GM21737 (cell line): ENCODE results near the gene INPP5A.
"Not testable (repeated sequence)": the region's sequence is repeated elsewhere in the genome, so short reads cannot be mapped to it uniquely, and the experiment has no call there.

ENCODE experiments used
- ATAC-seq: cut with Tn5 transposase; IDR thresholded peaks from one replicate; pipeline ENCODE4 v1.9.1; 2021; ENCODE audit warnings: mild to moderate bottlenecking, moderate library complexity; ENCODE audit not compliant: unreplicated experiment

Gene INPP5A

DNA sequence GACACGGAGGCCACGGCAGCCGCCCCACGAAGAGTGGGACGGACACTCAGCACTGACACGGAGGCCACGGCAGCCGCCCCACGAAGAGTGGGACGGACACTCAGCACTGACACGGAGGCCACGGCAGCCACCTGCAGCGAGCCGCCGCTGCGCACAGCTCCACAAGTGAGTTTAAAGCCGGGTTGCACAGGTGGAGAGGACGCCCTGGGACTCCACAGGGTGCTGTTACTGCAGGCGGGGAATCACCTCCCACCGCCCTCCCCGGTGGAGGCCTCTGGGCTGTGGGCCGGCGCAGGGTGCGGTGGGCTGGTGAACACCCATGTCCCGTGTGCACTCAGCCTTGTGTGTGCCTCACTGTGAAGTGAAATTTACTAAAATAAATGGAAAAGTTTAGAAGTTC lies 235.2 kb downstream of the INPP5A start:
- ATAC-seq, result not testable (repeated sequence)

DNA sequence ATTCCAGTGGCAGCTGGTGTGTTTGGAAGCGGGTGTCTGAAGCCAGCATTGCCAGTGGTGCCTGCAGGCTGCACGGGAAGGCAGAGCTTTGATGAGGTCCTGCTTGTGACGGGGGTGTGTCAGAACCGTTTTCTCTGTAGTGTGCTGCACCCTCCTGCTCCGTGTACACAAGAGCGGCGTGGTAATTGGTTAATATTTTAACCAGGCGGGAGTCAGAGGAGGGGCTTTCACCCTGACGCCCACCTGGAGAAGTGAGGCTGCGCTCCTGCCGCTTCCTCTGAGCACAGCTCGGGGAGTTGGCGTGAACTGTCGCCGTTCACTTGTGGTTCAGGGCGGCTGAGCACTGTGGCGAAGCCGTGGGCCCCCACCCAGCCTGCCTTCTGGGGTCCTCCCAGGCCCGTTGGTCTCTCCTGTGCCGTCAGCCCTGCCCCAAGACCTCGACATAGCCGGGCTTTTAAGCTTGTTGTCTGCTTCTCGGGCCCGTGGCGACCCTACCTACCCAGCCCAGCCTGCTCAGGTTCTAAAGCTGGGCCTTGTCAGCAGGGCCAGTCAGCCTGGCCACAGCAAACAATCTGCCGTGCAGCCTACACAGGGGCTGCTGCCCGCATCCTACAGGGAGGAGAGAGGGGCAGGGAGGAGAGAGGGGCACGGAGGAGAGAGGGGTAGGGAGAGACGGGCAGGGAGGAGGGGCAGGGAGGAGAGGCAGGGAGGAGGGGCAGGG lies 236.8 kb downstream of the INPP5A start:
- ATAC-seq, result no peak

DNA sequence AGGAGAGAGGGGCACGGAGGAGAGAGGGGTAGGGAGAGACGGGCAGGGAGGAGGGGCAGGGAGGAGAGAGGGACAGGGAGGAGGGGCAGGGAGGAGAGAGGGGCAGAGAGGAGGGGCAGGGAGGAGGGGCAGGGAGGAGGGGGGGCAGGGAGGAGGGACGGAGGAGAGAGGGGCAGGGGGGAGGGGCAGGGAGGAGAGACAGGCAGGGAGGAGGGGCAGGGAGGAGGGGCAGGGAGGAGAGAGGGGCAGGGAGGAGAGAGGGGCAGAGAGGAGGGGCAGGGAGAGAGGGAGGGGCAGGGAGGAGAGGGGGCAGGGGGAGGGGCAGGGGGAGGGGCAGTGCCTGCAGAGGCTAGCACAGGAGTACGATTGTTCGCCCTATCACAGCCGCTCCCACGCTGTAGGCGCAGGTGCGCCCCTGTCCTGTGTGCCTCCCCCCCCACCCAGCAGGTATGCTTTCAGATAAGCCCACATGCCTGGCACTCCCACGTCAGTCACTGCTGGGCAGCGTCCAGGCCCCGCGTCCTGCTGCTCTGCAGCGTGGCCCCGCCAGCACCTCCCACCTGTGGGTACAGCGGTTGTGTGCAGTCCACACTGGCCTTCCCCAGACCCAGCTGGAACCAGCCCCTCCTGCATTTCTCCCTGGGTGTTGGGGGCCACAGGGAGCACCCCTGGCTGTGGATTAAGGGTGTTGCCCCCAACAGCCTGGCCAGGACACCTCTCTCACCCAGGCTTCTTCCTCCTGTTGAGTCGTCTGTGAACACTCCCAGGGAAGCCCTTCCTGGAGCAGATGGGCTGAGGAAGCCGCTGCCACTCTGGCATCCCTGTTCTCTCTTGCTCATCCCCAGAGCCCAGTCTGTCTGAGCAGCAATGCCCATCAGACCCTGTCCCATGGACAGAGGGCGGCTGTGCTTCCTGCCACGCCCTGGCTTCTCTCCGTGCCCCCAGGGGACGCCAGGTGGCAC lies 237.6 kb downstream of the INPP5A start:
- ATAC-seq, result no peak

DNA sequence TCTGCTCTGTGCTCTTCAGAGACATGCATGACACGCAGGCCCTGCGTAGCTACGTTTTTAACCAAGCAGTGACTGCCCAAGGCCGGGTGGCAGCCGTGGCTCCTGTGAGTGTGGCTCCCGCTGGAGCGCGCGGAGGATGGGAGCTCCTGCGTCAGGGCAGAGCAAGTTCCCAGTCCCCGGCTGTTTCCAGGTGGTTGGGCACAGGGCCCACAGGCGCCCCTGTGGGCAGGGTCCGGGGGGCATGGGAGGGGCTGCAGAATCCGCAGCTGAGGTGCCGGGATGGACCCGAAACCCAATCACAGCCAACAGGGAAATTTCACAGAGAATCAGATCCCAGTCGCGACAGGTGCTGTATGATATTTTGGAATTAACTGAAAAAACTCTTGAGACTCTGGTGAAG lies 238.6 kb downstream of the INPP5A start:
- ATAC-seq, result no peak

DNA sequence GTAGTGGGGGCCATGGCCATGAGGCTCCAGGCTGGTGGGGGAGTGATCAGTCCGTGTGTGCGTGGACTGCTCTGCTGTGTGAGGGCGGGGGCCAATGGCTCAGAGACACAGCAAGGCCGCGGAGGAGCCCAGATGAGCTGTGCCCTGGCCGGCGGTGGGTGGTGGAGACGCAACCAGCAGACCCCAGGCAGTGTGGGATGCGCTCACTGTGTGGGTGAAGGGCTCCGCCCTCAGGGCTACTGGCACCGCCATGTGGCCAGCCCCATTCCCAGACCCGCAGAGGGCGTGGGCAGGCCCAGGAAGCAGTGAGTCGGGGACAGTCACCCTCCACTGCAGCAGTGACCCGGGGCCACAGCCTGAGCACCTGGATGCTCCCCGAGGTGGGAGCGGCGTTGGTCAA lies 239.2 kb downstream of the INPP5A start:
- ATAC-seq, result no peak

DNA sequence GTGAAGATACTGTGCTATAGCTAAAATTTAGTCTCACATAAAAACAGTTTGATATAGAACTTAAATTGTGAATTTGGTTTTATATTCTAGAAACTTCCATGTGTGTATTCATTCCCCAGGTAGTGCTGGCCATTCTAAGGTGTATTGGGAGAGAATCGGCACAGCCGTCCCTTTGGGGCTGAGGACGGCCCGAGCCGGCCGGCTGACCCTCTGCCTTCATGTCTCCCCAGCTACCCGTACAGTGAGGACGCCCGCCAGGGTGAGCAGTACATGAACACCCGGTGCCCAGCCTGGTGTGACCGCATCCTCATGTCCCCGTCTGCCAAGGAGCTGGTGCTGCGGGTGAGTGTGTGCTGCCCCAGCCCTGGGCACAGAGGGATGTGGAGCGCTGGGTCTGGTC lies 239.9 kb downstream of the INPP5A start:
- no peak for ATAC-seq

DNA sequence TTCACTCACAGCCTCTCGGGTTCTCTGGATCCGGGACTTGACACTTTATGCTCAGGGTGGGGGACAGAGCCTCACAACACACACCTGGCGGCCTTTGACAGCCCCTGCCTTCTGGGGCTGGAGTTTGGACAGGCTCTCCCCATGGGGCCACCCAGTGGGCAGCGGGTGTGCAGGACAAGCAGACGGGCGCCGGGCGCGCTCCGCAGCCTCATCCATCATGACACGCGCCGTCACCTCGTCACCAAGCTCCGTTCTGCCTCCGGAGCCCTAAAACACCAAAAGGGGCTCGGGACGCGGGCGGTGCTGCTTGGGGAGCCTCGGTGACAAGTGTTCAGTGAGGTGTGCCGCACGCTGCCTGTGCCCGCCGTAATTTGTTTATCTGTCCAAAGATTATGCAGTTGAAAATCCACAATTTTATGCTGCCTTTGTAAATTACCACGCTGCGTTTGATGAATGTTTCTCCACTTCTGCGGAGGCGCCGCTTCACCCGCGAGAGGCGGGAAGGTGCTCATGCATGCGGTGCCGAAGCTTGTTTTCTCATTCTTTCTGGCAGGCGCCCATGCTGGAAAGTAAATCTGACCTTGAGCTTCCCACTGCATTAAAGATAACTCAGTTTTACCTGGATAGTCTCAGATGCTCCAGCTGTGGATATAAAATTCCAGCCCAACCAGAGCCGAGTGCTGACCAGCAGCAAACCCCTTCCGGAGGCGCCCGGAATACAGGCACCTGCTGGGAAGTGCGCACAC lies 242.1 kb downstream of the INPP5A start:
- no peak for ATAC-seq

DNA sequence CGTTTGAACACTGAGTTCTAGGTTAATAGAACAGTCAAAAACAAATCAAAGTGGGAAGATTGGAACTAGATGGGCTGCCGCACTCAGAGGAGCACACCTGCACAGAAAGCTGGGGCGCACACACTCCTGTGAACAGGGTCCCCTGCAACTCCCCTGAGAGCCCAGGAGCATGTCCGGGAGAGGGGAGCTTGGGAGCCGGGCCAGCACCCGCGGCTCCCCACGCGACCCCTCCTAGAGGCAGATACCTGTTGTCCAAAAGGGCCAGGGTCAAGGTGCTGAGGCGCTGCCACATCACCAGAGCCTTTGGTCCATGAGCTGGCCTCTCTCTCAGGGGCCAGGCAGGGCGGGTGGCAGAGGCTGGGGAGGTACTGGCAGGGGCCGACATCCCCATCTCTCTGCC lies 242.8 kb downstream of the INPP5A start:
- no peak for ATAC-seq

DNA sequence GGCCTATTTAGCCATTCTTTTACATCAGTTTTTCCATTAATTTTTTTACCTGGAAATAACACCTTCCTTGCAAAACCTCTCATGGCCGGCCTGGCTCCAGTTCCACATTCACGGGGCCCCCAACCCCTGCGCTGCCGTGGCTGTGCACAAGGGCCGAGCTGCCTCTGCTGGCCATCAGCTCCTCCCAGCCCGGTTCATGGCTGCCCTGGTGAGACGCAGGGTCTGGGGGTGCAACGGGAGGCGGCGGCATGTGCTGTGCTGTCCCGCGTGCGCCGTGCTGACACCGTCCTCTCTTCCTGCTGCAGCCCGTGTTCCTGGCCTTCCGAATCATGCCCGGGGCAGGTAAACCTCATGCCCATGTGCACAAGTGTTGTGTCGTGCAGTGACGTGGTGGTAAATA lies 244.0 kb downstream of the INPP5A start:
- no peak for ATAC-seq

DNA sequence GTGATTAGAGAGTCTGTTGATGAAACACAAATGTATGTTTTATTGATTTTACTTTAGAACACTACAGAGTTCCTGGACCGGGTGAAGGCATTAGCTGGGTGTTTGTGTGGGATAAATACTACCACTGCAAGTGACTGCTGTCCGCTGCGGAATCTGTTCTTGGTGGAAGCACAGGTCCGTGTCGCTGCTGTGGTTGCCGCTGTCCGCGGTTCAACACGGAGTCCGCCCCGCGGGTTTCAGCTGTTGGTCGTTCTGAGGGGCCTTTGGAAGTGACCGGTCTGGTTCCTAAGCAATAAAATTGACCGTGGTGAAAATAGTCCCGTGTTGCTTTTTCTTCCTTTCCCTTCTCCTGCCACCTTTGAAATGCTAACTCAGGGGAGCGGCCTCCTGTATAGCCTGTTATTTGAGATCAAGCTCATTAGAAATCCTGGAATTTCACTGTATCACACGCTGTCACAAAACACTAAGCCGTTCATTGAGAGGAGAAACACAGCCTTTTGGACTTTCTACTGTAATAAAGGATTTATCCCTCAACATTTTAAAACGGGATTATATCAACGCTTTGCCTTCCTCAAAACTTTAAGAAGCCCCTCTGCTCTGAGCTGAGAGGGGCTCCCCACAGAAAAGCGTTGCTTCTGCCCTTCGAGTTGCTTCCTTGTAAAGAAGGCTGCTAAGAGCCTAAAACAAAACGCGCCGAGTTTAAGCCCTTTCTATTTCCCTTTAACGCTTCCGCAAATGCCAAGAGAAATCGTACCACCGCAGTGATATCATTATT lies 245.8 kb downstream of the INPP5A start:
- ATAC-seq, result no peak

DNA sequence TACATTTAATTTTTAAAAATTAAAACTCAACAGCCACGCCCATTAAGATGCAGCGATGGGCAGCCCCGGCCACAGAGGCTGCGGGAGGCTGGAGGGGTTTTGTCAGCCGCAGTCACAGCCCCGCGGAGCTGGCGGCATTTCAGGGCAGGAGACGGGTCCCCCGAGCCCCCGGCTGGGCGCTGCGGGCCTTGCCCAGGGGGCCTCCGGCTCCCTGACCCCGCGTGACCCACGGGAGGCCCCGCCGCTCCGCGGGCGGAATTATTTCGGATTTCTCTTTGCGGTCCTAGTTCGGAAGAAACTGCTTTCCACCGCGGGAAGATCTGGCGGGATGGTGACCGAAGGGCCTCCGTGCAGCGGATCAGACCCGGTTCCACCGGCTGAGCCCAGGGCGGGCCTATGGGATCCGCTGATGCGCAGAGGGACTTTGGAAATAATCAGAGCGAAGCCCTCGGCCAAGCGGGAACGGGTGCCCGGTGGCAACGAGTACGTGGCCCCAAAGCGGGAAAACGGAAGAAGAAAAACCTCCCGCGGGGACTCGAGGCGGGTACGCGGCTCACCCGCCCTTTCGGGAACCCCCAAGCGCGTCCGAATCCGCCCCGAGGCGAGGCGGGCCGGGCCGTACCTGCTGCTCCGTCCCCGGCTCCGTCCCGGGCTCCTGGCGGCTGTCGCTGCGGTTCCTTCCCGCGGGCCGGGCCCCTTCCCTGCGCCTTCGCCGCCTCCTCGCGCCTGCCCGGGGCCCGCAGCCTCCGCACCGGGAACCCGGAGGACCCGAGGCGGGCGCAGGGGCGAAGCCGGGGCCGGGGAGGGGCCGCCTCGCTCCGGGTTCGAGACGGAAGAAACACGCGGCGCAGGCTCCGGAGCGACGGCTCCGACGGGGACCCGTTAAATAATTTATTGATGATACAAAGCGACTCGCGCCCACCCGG lies 246.6 kb downstream of the INPP5A start:
- no peak for ATAC-seq

DNA sequence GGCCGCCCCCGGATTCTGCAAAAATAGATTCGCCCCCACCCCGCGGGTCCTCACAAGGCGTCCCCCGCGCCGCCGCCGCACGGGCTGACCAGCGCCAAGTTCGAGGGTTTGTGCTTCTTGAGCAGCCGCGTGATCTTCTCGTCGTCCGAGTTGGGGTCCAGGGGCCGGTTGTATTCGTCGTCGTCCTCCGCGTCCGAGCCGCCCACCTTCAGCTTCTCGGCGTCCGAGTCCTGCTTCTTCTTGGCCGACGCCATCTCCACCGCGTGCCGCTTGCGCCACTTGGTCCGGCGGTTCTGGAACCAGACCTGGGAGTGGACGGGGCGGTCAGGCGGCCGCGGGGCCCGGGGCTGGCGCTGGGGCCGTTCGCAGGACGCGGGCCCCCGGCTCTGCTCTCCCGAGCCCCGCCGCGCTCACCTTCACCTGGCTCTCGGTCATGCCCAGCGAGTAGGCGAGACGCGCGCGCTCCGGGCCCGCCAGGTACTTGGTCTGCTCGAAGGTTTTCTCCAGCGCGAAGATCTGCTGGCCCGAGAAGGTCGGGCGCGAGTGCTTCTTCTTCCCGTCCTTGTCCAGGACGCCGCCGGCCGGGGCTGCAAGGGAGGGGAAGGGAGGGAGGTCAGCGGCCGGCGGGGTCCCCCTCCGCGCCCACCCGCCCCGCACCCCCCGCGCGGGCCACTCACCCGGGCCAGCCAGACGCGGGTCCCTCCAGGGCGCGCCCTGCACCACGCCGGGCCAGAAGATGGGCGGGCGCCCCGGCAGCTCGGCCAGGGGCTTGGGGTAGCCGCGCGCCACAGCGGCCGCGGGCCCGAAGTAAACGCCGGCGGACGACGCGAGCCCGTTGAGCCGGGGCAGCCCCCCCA lies 247.5 kb downstream of the INPP5A start:
- ATAC-seq, result no peak

DNA sequence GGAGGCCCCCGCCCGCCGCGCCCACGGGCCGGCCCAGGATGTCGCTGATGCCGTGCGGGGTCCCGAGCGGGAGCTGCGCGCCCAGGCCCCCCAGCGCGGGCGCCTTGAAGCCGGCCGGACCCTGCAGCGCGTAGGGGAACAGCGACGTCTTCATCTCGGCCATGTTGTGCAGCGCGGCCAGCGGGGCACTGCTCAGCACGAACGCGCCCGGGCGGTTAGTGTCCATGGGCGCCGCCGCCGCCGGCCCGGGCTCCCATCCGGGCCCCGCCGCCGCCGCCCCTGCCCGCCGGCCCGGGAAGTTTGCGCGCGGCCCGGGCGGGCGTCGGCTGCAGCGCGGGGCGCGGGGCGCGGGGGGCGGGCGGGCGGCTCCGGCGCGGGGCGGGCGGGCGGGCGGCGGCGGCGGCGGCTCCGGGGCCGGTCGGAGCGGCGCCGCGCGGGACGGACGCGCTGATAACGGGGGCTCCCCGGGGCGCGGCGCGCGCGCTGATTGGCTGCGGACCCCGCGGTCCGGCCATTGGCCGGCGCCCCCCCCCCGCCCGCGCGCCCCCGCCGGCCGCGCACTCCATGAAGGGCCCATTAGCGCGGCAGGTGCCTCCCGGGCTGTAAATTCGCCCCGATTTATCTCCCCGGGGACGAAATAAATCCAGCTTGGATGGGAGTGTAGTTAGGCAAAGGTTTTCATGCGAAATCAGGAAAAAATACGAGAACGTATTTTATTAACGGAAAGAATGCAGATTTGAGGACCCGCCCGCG lies 248.3 kb downstream of the INPP5A start, which contains the start of gene NKX6-2:
NKX6-2 (minus strand) TSS at position 425 of the 753 bp plus-strand sequence; CDS start at position 226, 199 bp downstream.
- no peak for ATAC-seq

DNA sequence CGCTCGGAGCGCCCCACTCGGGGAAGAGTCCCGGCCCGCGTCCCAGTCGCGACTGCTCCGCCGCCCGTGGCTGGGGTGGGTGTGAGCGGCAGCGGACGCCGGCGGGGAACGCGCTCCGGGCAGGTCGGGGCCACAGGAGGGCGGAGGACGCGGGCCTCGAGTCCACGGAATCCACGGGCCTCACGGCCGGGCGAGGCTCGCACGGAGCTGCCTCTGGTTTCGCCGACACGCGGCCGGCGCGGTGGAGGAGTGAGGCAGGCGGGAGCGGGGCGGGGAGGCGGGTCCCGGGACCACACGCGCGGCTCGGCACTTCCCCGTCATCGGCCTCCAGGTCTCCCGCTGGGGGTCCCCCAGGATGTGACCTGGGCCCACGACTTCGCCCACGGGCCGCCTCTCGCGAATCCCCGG lies 248.9 kb downstream of the INPP5A start:
- no peak for ATAC-seq

DNA sequence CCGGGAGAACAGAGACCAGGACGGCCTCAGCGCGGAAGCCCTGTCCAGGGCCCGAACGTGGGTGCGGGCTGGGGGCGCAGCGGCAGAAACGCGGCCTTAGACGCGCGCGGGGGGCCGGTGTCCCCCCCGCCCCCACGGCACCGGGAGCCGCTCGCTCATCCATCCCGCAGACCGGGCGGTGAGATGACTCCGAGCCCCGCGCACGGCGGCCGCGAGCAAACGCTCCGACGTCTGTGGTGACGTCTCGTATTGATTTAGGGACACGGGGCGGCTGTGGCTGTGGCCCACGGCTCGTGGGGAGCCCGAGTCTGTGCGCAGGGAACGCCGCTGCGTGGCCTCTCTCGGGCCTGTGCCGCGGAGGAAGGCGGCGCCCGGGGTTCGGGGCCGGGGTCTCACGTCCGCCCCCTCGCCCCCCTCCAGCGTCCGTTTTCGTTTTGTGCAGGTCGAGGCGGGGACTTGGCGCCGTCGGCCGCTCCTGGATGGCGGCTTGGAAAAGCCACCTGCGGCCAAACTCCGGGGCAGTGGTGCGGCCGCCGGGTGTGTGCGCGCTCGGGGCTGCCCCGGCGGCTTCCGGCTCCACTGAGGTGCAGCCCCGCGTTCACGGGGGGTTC lies 249.4 kb downstream of the INPP5A start:
- ATAC-seq, result no peak

DNA sequence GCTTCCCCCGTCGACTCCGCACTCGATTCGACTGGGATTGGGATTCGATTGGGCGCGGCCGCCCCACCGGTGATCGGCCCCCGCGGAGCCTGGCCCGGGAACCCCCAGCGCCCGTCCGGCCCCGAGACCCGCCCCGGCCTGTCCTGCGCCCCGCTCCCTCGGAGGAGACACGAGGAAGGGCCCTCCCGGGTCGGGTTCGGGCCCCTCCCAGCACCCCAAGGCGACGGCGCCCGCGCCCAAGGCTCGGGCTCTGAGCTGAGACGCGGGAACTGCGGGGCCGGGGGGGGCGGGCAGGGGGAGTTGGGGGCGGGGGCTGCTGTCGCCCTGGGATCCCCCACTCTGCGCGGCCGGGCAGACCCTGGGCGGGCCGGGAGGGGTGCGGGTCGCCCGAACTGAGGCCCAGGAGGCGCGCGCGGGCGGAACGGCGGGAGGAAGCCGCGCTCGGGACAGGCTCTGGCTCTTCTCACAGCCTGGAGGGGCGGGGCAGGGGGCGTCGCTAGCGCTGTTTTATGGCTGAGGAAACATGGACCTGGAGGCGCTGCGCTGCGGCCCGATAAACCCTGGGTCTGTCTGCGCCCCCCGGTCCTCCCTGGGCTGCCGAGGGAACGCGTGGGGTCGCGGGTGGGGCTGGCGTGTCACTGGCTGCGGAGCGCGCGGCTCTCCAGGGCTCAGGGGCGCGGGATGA lies 250.1 kb downstream of the INPP5A start:
- ATAC-seq, result no peak
